ENCODE data around the gene LSM14B.
"Not testable (repeated sequence)": the region's sequence is repeated elsewhere in the genome, so short reads cannot be mapped to it uniquely, and the experiment has no call there.

The LSM14B gene

DNA sequence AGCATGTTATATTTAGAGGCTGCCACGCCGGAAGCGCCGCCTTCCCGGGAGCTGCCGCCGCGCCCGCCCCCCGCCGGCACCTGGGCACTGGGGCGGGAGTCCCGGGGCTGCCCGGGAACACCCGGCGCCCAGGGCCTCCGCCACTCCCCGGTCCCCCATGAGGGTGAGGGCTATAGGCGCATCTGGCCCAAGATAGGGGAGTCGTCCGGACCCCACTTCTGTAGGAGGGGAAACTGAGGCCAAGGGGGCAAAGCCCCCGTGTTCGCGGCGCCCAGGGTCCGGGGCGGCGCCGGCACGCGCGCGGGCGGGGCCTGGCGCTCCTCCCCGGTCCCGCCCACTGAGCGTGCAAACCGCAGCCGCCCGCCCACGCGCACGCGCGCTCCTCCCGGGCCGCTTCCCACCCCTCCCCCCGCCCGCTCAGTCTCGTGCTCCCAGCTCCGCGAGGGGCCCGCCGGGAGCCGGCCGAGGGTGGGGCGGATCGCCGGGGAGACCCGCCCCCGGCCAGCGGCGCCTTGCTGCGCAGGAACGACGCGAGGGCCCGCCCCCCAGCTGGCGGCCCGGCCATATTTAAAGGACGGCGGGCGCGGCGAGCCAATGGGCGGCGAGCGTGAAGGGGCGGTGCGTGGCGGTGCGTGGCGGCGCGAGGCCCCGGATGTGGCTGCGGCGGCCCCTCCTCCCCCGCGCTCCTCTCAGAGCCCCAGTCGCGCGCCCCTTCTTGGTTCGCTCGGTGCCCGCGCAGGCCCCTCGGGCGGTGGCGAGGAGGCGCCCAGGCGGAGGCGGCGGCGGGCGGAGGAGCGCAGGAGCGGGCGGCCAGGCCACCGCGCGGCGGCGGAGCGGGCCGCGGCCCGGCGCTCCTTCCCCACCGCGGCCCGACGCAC is at the start of gene LSM14B:
LSM14B (plus strand) TSS at position 700 of the 878 bp plus-strand sequence. CDS start 192 bp downstream, outside the sequence.
- in situ Hi-C loops (cut with MboI; ENCODE audit: low pct_unique_long_range_greater_than_20kb, low sequenced_read_pairs): no loop called here
- peak; percentile 96 for DNase-seq

DNA sequence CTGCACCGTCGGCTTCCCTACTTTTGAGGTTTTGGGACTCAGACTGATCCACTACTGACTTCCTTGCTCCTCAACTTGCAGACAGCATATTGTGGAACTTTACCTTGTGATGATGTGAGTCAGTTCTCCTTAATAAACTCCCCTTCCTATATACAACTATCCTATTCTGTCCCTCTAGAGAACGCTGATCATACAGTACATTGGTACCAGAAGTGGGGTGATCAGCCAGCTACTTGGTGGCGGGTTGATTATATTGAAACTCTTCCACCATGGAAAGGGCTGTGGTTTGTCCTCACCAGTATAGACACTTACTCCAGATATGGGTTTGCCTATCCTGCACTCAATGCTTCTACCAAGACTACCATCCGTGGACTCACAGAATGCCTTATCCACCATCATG is 49.0 kb upstream of the LSM14B start:
- no peak for DNase-seq
- in situ Hi-C loops (cut with MboI; ENCODE audit: low pct_unique_long_range_greater_than_20kb, low sequenced_read_pairs): no loop called here

DNA sequence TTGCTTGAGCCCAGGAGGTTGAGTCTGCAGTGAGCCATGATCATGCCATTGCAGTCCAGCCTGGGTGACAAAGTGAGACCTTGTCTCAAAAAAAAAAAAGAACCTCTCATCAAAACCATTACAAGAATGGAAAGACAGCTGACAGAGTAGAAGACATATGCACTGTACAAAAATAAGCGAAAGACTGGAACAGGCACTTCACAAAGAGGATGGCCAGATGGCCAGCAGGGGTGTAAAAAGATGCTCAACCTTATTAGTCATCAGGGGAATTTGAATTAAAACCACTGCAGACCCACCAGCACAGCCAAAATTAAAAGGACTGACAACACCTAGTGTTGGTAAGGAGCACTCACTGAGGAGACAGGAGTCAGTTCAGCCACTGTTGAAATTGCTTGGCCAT is 43.1 kb upstream of the LSM14B start:
- no peak for DNase-seq
- in situ Hi-C loops (cut with MboI; ENCODE audit: low pct_unique_long_range_greater_than_20kb, low sequenced_read_pairs): no loop called here

- in situ Hi-C loops (cut with MboI; ENCODE audit: low pct_unique_long_range_greater_than_20kb, low sequenced_read_pairs): no loop called here
- no peak for DNase-seq
Measured at GRCh38 chr20:62080249-62080990, 41.9 kb upstream of the LSM14B start.

DNA sequence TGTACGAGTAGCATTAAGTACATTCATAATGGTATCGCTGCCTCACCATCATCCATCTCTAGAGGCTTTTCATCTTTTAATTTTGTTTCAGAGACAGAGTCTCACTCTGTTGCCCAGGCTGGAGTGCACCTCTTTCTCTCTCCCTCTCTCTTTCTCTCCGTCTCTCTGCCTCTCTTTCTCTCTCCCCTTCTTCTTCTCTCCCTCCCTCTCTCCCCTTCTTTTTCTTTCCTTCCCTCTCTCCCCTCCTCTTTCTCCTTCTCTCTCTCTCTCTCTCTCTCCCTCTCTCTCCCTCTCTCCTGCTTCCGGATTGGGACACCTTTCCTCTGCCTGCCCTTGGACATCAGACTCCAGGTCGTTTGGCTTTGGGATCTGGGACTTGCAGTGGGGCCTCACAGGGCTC is 39.0 kb upstream of the LSM14B start:
- no peak for DNase-seq
- in situ Hi-C loops (cut with MboI; ENCODE audit: low pct_unique_long_range_greater_than_20kb, low sequenced_read_pairs): no loop called here

- DNase-seq; in situ Hi-C loops (cut with MboI; ENCODE audit: low pct_unique_long_range_greater_than_20kb, low sequenced_read_pairs): not testable (repeated sequence)
Measured at GRCh38 chr20:62084224-62084623, 38.1 kb upstream of the LSM14B start.

- no peak for DNase-seq
- in situ Hi-C loops (cut with MboI; ENCODE audit: low pct_unique_long_range_greater_than_20kb, low sequenced_read_pairs): no loop called here
Measured at GRCh38 chr20:62085206-62085605, 37.1 kb upstream of the LSM14B start.

DNA sequence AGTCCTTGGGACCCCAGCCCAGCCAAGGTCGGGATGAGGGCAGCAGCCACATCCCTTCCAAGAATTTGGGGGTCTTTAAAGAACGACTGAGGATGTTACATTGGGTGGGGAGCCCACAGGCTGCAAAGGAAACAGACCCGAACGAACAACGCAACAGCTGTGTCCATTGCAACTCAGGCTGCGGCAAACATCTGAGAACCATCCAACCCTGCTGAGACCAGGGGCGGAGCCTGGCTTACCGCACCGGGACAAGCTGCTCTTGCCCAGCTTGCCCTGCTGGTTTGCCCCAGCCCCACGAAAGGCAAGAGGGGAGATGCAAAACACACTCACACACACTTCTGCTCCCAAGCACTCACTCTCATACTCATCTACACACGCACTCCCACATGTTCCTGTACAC is 35.0 kb upstream of the LSM14B start:
- DNase-seq: no peak
- in situ Hi-C loops (cut with MboI; ENCODE audit: low pct_unique_long_range_greater_than_20kb, low sequenced_read_pairs): no loop called here

- DNase-seq: no peak
- in situ Hi-C loops (cut with MboI; ENCODE audit: low pct_unique_long_range_greater_than_20kb, low sequenced_read_pairs): no loop called here
Measured at GRCh38 chr20:62087632-62088031, 34.6 kb upstream of the LSM14B start.

DNA sequence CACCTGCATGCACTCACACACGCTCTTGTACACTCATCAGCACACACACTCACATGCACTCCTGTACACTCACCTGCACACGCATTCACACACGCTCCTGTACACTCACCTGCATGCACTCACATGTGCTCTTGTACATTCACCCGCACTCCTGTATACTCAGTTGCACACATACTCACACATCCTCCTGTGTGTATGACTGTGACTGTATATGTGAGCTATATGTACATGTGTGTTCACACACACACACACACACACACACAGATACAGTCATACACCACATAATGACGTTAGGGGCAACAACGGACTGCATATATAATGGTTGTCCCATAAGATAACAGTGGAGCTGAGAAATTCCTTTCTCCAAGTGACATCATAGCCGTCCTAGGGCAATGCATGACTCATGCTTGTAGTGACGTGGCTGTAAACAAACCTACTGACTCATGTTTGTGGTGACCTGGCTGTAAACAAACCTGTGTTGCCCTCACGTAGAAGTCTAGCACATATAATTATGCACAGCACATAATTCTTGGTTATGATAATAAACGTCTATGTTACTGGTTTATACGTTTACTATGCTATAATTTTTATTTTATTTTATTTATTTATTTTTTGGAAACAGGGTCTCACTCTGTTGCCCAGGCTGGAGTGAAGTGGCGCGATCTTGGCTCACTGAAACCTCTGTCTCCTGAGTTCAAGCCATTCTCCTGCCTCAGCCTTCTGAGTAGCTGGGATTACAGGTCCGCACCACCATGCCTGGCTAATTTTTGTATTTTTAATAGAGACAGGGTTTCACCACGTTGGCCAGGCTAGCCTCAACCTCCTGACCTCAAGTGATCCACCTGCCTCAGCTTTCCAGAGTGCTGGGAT is 33.8 kb upstream of the LSM14B start:
- in situ Hi-C loops (cut with MboI; ENCODE audit: low pct_unique_long_range_greater_than_20kb, low sequenced_read_pairs): no loop called here

DNA sequence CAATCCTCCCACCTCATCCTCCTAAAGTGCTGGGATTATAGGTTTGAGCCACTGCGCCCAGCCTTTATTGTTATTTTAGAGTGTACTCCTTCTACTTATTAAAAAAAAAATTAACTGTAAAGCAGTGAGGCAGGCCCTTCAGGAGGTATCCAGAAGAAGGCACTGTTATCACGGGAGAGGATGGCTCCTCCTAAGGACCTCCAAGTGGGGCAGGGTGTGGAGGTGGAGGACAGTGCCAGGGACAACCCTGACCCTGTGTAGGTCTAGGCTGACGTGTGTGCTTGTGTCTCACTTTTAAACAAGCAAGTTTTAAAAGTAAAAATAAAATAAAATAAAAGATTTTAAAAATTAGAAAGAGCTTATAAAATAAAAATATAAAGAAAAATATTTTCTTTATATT is 32.9 kb upstream of the LSM14B start:
- in situ Hi-C loops (cut with MboI; ENCODE audit: low pct_unique_long_range_greater_than_20kb, low sequenced_read_pairs): no loop called here
- DNase-seq: no peak

More for the DNA sequence above, 33.8 kb upstream of the LSM14B start:
- DNase-seq: no peak

DNA sequence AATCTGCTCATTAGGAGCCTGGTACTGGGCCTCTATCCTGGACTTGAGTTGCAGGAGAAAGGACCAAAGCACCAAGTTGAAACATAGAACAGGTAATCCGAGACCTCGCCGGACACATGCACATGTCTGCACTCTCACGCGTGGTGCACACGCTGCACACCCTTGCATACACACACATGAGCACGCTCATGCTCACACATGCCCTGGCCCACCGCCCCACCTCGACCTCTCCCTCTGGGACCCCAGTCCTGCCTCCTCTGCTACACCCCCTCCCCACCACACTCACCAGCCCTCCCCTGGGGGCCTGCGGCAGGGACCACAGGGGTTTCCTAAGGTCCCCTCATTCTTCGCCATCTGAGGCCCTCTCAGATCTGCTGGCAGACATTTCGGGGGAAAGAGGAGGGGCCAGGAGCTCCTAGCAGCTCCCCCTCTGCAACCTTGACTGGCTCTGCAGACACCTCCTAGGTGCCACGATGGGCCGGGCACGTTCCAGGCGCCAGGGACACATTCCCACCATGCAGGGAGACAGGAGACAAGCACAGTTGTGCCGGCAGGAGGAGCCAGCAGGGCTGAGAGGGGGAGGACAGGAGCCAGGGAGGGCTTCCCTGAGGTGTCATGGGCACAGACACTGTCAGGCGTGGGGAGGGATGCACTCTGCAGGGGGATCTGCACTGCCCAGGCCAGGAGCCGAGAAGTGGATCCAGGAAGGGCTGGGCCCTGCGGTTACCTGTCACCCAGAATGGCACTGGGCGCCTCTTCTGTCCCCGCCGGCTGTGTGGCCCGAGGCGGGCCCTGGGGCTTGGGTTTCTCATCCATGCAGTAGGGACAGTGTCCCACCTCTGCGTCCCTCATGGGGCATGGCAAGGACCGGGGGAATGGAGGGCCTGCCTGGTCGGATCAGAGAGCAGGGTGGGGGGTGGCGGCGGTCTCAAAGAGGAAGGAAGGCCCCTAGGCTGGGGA is 25.6 kb upstream of the LSM14B start:
- in situ Hi-C loops (cut with MboI; ENCODE audit: low pct_unique_long_range_greater_than_20kb, low sequenced_read_pairs): no loop called here

GRCh38 chr20:62097881-62098407 is 24.3 kb upstream of the LSM14B start:
- in situ Hi-C loops (cut with MboI; ENCODE audit: low pct_unique_long_range_greater_than_20kb, low sequenced_read_pairs): no loop called here

More for the DNA sequence above, 25.6 kb upstream of the LSM14B start:
- no peak for DNase-seq

DNA sequence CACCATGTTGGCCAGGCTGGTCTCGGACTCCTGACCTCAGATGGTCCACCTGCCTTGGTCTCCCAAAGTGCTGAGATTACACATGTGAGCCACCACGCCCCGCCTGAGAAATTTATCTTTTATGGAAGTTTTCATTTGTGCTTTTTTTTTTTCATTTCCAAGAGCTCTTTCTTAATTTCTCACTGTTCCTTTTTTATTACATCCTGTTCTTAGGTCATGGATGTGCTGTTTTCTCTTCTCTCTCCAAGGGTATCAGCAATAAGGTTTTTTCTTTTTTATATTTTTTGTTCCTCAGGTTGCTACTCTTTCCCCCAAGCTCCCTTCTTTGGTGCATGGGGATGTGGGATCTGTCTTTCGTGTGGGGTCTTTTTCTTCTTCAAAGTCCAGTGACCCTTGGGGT is 21.2 kb upstream of the LSM14B start:
- in situ Hi-C loops (cut with MboI; ENCODE audit: low pct_unique_long_range_greater_than_20kb, low sequenced_read_pairs): no loop called here
- DNase-seq: no peak

More at GRCh38 chr20:62097881-62098407, 24.3 kb upstream of the LSM14B start:
- DNase-seq: no peak

- in situ Hi-C loops (cut with MboI; ENCODE audit: low pct_unique_long_range_greater_than_20kb, low sequenced_read_pairs): no loop called here
- DNase-seq: no peak
Measured at GRCh38 chr20:62103508-62104233, 18.6 kb upstream of the LSM14B start.

- in situ Hi-C loops (cut with MboI; ENCODE audit: low pct_unique_long_range_greater_than_20kb, low sequenced_read_pairs): no loop called here
- DNase-seq: no peak
Measured at GRCh38 chr20:62104234-62104789, 18.0 kb upstream of the LSM14B start.

DNA sequence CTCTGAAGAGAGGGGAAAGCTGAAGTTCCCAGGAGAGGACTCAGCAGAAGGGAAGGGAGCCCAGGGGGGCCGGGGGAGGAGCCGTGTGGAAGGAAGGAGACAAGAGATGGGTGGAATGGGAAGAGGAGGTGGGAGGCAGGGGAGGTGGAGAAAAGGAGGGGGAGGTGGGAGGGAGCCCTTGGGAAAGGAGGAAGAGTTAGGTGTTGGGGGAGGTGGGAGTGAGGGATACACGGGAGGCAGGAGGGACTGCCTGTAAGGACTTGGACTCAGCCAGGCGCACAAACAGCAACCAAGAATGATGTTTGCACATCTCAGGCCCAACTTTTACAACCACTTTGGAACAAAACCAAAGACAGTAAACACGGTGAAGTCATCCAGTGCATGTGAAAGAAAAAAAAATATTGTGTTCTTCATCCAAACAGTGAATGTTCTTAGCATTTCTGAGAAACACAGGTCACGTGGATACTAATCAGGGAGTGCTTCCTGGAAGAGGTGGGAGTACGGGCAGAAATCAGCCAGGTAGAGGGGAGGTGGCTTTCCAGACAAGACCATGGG is 17.4 kb upstream of the LSM14B start:
- in situ Hi-C loops (cut with MboI; ENCODE audit: low pct_unique_long_range_greater_than_20kb, low sequenced_read_pairs): no loop called here
- no peak for DNase-seq

All from KBM-7 (cell line).